Testis (tissue), 3 donors: ENCODE results near the gene PDRG1. TPM values are rescaled to one million over a fixed set of nuclear protein-coding genes. Genes with fewer than 3 reads are reported as not detected.

ENCODE experiments used
- DNase-seq: peaks from one replicate; pipeline ENCODE4 v3.0.0-alpha.2; 2019
- H3K27ac ChIP-seq, 2 donors: fragments of 200-600 bp; sonication (generic); one replicate each; pipeline ENCODE4 v1.5.1; 2019
- H3K27me3 ChIP-seq: fragments of 200-600 bp; sonication (generic); one replicate; pipeline ENCODE4 v1.5.1; 2019
- H3K36me3 ChIP-seq: fragments of 200-600 bp; sonication (generic); one replicate; pipeline ENCODE4 v1.5.1; 2017; ENCODE audit warnings: low read depth; ENCODE audit errors: missing control alignments
- H3K4me1 ChIP-seq: fragments of 200-600 bp; sonication (generic); one replicate; pipeline ENCODE4 v1.5.1; 2019
- H3K4me3 ChIP-seq, 2 donors: fragments of 200-600 bp; sonication (generic); one replicate each; pipeline ENCODE4 v1.5.1; 2017 to 2019
- H3K9me3 ChIP-seq: fragments of 200-600 bp; sonication (generic); one replicate; pipeline ENCODE4 v1.5.1; 2017
- POLR2A ChIP-seq: fragments of 450-650 bp; IDR thresholded peaks from one replicate; pipeline ENCODE4 v1.6.1; 2017; ENCODE audit warnings: antibody characterized with exemption, mild to moderate bottlenecking, moderate library complexity
- WGBS, 2 donors: methylation state at CpG; one replicate each; pipeline ENCODE4 v1.1.5; 2018; 5-methylcytosine and 5-hydroxymethylcytosine counted together
- intact Hi-C: fragments of 100-400 bp; cut with DNase I; formaldehyde crosslinking; loops from one replicate; pipeline ENCODE4 v1.15.1; 2023; ENCODE audit warnings: low total_unique reads
- polyA plus RNA-seq: library from polyadenylated mRNA; stranded (reverse); fragments of 350-450 nt; fragmentation: Illumina TruSeq; extraction: RNeasy Lipid Tissue Mini Kit (QIAGEN cat#74804); gene quantifications from one replicate; pipeline ENCODE4 v1.2.3, GENCODE V29; 2014; ENCODE audit warnings: low read depth, low replicate concordance; ENCODE audit not compliant: insufficient read depth
- total RNA-seq, 2 donors: library from RNA; depleted of rRNA; stranded (reverse); fragments of >200 nt; gene quantifications; one replicate each; pipeline ENCODE4 v1.2.3, GENCODE V29; 2016
- TF ChIP-seq, protein P1 (sequence below), 3 experiments: fragments of 450-650 bp in 2 of 3; fragments of 200-600 bp in 1 of 3; sonication (generic) in 1 of 3; IDR thresholded peaks; one replicate each; pipeline ENCODE4 v1.5.1; 2016 to 2019; ENCODE audit warnings: antibody characterized with exemption in 3 of 3, mild to moderate bottlenecking in 2 of 3, moderate library complexity in 1 of 3

PDRG1 gene
- total and polyA plus RNA-seq, 3 donors from 2014 or later = 27.0 to 70.1 (median 37.5) TPM

- 71 to 83% methylated on average over 1 of the region's 1 CpG for WGBS, 2 donors
- TF ChIP-seq POLR2A = no peak
- TF ChIP-seq, protein P1, sequence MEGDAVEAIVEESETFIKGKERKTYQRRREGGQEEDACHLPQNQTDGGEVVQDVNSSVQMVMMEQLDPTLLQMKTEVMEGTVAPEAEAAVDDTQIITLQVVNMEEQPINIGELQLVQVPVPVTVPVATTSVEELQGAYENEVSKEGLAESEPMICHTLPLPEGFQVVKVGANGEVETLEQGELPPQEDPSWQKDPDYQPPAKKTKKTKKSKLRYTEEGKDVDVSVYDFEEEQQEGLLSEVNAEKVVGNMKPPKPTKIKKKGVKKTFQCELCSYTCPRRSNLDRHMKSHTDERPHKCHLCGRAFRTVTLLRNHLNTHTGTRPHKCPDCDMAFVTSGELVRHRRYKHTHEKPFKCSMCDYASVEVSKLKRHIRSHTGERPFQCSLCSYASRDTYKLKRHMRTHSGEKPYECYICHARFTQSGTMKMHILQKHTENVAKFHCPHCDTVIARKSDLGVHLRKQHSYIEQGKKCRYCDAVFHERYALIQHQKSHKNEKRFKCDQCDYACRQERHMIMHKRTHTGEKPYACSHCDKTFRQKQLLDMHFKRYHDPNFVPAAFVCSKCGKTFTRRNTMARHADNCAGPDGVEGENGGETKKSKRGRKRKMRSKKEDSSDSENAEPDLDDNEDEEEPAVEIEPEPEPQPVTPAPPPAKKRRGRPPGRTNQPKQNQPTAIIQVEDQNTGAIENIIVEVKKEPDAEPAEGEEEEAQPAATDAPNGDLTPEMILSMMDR (IDR thresholded peaks at IDR 0.05) = no peak
- no peak overlapping the region for H3K27ac ChIP-seq
- no peaks in the 10 kb centered on the region for H3K27me3 ChIP-seq
- intact Hi-C loops = no loop called here
- DNase-seq = no peak
- H3K4me1 ChIP-seq = no peaks in the 10 kb centered on the region
- no peaks in the 10 kb centered on the region for H3K9me3 ChIP-seq
- no peak overlapping the region for H3K4me3 ChIP-seq
- H3K36me3 ChIP-seq = no peaks in the 10 kb centered on the region
These were observed 35.9 kb upstream of the PDRG1 start for GRCh38 chr20:31987744-31988143.

- TF ChIP-seq POLR2A = no peak
- TF ChIP-seq, protein P1 (IDR thresholded peaks at IDR 0.05) = no peak
- no peak overlapping the region for H3K27ac ChIP-seq
- H3K27me3 ChIP-seq = no peaks in the 10 kb centered on the region
- no peak overlapping the region for H3K4me3 ChIP-seq
- 42 to 54% methylated on average over 6 of the region's 6 CpGs for WGBS, 2 donors
- no peaks in the 10 kb centered on the region for H3K9me3 ChIP-seq
- H3K36me3 ChIP-seq = no peaks in the 10 kb centered on the region
- intact Hi-C loops = no loop called here
- DNase-seq = no peak
- no peaks in the 10 kb centered on the region for H3K4me1 ChIP-seq
These were observed 33.2 kb upstream of the PDRG1 start for GRCh38 chr20:31984981-31985471.

DNA sequence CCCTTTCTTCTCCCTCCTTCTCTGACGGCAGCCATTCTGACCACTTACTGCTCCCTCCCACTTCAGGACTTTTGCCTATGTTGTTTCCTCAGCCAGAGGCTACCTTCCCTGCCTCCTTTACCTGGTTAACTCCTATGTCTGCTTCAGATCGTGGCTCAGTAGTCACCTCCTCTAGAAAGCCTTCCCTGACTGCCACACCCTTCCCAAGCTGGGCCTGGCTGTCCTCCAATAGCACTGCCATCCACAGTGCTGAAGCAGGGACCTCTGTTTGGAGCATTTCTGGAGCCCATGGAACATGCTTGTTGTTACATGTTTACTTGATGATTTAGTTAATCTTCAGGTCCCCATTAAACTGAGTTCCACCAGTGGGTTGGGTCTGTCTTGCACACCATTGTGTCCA, 29.9 kb upstream of the PDRG1 start:
- Histone ChIP-seq H3K9me3 (no peaks in the 10 kb centered on the region), H3K27me3 (no peaks in the 10 kb centered on the region), H3K27ac (no peak overlapping the region), H3K4me3 (no peak overlapping the region), H3K36me3 (no peaks in the 10 kb centered on the region), H3K4me1 (no peaks in the 10 kb centered on the region)
- TF ChIP-seq, protein P1 (IDR thresholded peaks at IDR 0.05) = no peak
- intact Hi-C loops = no loop called here
- 78 to 87% methylated on average over 2 of the region's 2 CpGs for WGBS, 2 donors
- DNase-seq = no peak

DNA sequence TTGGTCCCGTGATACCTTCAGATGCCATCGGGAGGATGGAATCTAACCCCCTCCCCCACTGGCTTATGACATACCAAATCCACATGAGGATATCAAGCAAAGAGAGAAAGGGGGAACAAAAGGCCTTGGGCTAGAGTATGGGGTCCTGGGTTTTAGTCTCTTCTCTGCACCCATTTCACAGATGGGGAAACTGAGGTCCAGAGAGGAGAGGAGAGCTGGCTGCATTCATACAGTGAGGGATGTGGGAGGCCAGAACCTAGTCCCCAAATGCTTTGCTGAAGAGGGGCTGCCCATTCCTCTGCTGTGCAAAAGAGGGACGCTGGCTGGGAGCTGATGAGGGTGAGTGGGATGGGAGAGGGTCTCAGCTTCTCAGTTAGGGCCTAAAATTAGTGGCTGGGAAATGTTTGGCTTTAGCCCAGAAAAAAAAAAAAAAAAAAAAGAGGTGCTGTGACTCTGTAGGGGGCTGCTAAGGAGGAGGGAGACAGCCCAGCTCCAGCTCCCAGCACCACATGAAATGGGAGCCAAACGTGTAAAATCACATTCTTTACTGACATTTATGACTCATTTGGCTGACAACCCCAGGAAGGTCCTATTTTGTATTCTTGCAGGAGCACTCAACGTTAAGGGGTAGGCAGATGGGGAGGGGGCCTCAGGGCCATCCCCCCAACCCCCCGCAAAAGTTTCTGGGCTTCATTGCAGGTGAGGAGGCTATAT, 28.0 kb upstream of the PDRG1 start:
- no peak for DNase-seq
- WGBS, 2 donors = 51 to 62% methylated on average over 6 of the region's 6 CpGs
- Histone ChIP-seq H3K27me3 (no peaks in the 10 kb centered on the region), H3K4me1 (no peaks in the 10 kb centered on the region), H3K4me3 (no peak overlapping the region), H3K27ac (no peak overlapping the region), H3K9me3 (no peaks in the 10 kb centered on the region), H3K36me3 (no peaks in the 10 kb centered on the region)
- intact Hi-C loops = no loop called here
- TF ChIP-seq POLR2A = no peak
- TF ChIP-seq, protein P1 (IDR thresholded peaks at IDR 0.05) = no peak

DNA sequence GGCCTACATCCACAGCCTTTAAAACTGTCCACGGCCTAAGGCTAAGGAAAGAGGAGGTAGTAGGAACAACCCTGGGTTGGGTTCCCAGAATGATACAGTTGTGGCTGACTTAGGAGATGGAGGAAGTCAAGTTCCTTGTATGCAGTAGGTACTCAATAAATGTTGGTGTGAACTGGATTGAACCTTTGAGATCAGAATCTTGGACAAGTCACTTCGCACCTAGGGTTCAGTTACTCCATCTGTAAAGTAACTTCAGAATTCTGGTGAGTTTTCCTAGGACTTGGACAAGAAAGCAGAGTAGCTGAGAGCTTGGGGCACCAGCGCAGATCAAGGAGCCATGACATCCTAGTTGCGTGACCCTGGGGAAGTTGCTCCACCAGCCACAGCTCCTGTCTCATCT, 25.2 kb upstream of the PDRG1 start:
- DNase-seq = no peak
- no peaks in the 10 kb centered on the region for H3K36me3 ChIP-seq
- H3K27me3 ChIP-seq = no peaks in the 10 kb centered on the region
- no peak overlapping the region for H3K4me3 ChIP-seq
- H3K9me3 ChIP-seq = no peaks in the 10 kb centered on the region
- no peak overlapping the region for H3K27ac ChIP-seq
- 92 to 98% methylated on average over 4 of the region's 4 CpGs for WGBS, 2 donors
- TF ChIP-seq POLR2A = no peak
- TF ChIP-seq, protein P1 (IDR thresholded peaks at IDR 0.05) = no peak
- H3K4me1 ChIP-seq = no peaks in the 10 kb centered on the region
- intact Hi-C loops = no loop called here
